HFF-Myc (cell line): ENCODE measurements around the gene RNF130.

Experiments used
- DNase-seq: peaks from one replicate; pipeline ENCODE4 v3.0.0-alpha.2; 2011; ENCODE audit warnings: low read depth; ENCODE audit errors: extremely low read depth
- H3K4me3 ChIP-seq: replicated peaks from 2 replicates; pipeline ENCODE4 v1.5.1; 2011; ENCODE audit warnings: low read depth, mild to moderate bottlenecking, control low read depth, low read length
- TF ChIP-seq, protein P1 (sequence below): IDR thresholded peaks from 2 replicates; pipeline ENCODE4 v1.5.1; 2012; ENCODE audit warnings: mild to moderate bottlenecking, low read depth, low read length, control low read depth; ENCODE audit errors: missing control alignments

The RNF130 gene

DNA sequence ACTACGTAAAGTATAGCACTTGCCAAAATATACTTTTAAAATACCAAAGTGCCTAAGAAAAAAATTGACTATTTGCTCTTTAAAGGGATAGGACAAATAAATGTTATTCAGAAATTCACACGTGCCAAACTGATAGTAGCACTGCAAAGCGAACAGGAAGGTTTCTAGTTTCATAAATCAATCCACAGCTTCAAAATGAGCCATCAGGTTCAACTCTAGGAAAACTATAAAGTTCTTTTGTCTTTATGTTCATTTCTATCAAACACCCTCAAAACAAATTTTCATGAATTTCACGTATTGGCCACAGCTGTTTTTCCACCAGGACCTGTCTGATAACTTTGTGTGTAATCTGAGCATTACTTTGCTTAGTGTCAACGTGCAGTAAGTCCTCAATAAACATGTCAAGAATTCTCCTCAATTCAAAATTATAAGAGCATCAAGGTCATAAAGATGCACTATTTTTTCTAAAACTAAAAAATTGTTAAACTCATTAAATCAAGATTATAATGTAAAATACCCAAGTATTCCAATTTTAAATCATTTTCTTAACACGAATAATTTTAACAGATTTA is 3.0 kb downstream of the RNF130 start:
- TF ChIP-seq, protein P1, sequence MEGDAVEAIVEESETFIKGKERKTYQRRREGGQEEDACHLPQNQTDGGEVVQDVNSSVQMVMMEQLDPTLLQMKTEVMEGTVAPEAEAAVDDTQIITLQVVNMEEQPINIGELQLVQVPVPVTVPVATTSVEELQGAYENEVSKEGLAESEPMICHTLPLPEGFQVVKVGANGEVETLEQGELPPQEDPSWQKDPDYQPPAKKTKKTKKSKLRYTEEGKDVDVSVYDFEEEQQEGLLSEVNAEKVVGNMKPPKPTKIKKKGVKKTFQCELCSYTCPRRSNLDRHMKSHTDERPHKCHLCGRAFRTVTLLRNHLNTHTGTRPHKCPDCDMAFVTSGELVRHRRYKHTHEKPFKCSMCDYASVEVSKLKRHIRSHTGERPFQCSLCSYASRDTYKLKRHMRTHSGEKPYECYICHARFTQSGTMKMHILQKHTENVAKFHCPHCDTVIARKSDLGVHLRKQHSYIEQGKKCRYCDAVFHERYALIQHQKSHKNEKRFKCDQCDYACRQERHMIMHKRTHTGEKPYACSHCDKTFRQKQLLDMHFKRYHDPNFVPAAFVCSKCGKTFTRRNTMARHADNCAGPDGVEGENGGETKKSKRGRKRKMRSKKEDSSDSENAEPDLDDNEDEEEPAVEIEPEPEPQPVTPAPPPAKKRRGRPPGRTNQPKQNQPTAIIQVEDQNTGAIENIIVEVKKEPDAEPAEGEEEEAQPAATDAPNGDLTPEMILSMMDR, result no peak
- no peak for DNase-seq
- no peak overlapping the region for H3K4me3 ChIP-seq

DNA sequence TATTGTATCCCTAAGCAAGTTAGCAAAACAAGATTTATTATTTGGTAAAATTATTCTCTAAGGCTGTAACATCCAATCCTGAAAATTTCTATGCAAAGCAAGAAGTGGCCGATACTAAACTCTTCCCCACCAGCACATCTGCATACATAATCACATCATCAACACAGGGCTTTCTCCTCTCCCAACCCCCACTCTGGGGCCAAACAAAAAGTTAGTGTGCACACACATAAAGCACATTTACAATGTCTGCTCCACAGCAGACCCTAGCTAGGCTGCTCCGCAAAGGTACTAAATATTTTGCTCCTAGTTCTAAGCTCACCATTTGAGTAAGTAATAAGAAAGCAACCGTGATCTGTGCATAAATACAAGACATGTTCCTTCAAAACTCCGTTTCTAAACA is 3.6 kb downstream of the RNF130 start:
- H3K4me3 ChIP-seq, result no peak overlapping the region
- DNase-seq, result no peak
- TF ChIP-seq, protein P1, result no peak

DNA sequence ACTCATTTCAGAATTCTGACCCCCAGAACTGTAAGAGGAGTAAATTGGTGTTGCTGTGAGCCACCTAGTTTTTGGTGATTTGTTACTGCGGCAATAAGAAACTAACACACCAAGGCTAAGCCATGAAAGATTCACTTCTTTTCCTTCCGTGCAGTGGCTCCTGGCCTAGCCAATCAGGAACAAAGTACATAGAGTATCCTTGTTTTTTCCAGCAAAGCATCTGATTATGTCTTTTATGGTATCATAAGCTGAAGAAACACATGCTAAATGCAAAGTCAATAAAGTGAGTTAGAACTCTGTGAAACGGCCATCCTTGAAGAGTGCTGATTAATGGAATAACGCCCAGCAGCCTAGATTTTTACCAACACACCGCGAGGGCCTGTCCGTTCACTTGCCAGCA is 11.4 kb downstream of the RNF130 start:
- TF ChIP-seq, protein P1, result no peak
- no peak for DNase-seq
- H3K4me3 ChIP-seq, result no peak overlapping the region

DNA sequence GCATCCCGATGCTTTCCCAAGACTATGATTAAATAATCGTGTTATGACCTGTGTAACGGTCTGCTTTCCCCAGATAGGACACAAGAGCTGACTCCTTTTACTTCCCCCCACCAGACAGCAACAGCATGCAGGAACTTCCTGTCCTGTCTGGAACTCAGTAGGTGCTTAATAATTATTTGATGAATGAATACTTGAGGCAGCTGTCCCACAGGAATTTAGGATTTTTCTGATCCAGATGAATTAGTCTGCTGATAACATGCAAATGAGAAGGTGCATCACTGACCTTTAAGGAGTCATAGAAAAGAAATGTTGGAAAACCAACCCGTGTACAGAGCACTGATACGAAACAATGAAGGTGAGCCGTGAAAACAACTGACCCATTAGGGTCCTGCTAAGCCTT is 12.2 kb downstream of the RNF130 start:
- TF ChIP-seq, protein P1, result no peak
- H3K4me3 ChIP-seq, result no peak overlapping the region
- no peak for DNase-seq

DNA sequence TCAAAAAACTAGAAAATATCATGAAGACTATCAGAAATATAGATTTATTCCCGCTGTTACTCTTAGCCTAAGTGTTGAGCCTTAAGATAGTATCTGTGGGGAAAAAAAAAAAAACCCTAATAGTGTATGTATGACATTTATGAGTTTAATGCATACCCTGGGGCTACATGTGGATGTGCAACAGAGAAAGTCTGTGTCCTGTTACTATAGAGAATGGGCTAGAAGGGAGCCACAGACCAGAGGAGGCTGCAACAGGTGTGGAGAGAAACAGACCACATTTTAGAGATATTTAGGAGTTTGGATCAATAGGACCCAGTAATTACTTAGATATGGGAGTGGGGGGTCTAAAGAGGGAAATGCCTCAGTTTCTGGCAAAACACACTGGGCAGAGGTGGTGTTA is 15.4 kb downstream of the RNF130 start:
- TF ChIP-seq, protein P1, result no peak
- no peak for DNase-seq
- H3K4me3 ChIP-seq, result no peak overlapping the region

DNA sequence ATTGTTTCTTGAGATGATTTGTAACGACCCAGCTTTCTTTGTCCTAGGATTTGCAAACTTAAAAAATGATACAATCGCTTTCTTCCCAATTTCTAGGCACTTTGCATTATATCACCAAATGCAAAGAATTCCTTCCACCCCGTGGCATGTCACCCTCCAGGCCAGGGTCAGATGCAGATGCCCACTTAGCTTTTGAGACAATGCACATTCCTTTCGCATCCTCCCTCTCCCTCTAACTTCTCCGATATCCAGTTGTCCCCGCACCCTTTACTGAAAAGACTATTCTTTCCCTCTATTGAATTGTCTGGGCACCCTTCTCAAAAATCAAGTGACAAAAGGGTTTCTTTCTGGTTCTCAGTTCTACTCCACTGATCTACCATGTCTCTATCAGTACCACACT is 17.3 kb downstream of the RNF130 start:
- TF ChIP-seq, protein P1, result no peak
- H3K4me3 ChIP-seq, result no peak overlapping the region
- DNase-seq, result no peak

DNA sequence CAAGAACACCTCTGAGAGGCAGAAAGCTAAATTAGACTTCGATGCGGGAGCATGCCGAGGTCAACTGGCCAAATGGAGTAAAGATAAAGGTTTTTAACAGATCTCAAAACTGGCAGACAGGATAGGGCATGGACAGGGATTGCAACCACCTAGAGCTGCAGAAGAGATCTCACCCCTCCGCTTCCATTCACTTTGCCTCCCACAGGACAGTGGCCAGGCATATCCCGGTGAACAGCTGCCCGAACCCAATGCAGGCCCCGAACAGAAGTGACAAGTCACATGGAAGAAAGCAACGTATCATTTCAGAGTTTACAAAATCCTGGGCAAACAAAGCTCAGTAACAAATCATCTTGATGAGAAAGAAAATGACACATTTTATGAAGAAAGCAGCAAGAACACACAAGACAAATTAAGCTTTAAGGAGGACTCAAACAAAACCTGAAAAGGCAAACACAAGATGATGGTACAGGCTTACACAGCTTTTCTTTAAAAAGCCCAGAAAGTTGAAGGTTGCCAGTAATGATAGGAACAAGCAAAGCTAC is 18.4 kb downstream of the RNF130 start:
- H3K4me3 ChIP-seq, result no peak overlapping the region
- TF ChIP-seq, protein P1, result no peak
- DNase-seq, result no peak
